GM12878 (cell line): ENCODE measurements around the gene CADM2. TPM values are rescaled to one million over a fixed set of nuclear protein-coding genes. Genes with fewer than 3 reads are reported as not detected.

Source experiments
- ATAC-seq: fragments of 200-7000 bp; cut with Tn5 transposase; 3 replicates; pipeline ENCODE4 v1.9.1; 2020; ENCODE audit warnings: mild to moderate bottlenecking, moderate library complexity
- BruUV-seq: library from RNA; stranded (reverse); fragments of 400-500 nt; replicated peaks from 2 replicates; lab custom pipeline; 2021; lab: Mats Ljungman, UMichigan
- CTCF ChIA-PET: fragments of 300-600 bp; sonication (Branson Sonifier 250); formaldehyde crosslinking; extraction: SDS; loops from one replicate; lab custom pipeline; 2021; ENCODE audit warnings: inconsistent platforms; lab: Yijun Ruan, JAX
- POLR2A ChIA-PET: fragments of 350-600 bp; formaldehyde crosslinking; extraction: SDS; loops from one replicate; lab custom pipeline; 2021; ENCODE audit warnings: inconsistent platforms; lab: Charles Lee
- RAD21 ChIA-PET: fragments of 300-600 bp; sonication (Branson Sonifier 250); formaldehyde crosslinking; loops from one replicate; lab custom pipeline; 2023; ENCODE audit warnings: antibody characterized with exemption; ENCODE audit not compliant: unreplicated experiment; lab: Charles Lee
- SMC1A ChIA-PET: fragments of 300-600 bp; sonication (Branson Sonifier 250); formaldehyde crosslinking; loops from one replicate; lab custom pipeline; 2023; ENCODE audit not compliant: unreplicated experiment, uncharacterized antibody; lab: Charles Lee
- DNase-seq: peaks from one replicate; pipeline ENCODE4 v3.0.0-alpha.2; 2011; ENCODE audit warnings: low read depth, low spot score
- FAIRE-seq: peaks from 3 replicates; lab custom pipeline; 2011; peaks lifted over from hg19 to GRCh38; lab: Jason Lieb, UNC
- H2AFZ ChIP-seq: 2 replicates; pipeline ENCODE4 v1.6.0; 2011; ENCODE audit warnings: low read depth, low read length, control low read depth; ENCODE audit not compliant: control insufficient read depth
- H3K27ac ChIP-seq: 2 replicates; pipeline ENCODE4 v1.5.1; 2011; ENCODE audit warnings: control low read depth; ENCODE audit not compliant: control insufficient read depth, insufficient read depth
- H3K27me3 ChIP-seq, 2 experiments: replicated peaks in 1 of 2; 2 replicates each; pipeline versions ENCODE4 v1.6.0 to v1.6.1; 2011; ENCODE audit warnings: low read length in 1 of 2; ENCODE audit not compliant: control insufficient read depth in 2 of 2, insufficient read depth in 2 of 2
- H3K36me3 ChIP-seq, 2 experiments: 2 replicates each; pipeline ENCODE4 v1.5.1; 2011; ENCODE audit warnings: low read length in 1 of 2; ENCODE audit not compliant: control insufficient read depth in 2 of 2, insufficient read depth in 2 of 2
- H3K4me1 ChIP-seq: 2 replicates; pipeline ENCODE4 v1.6.1; 2011; ENCODE audit warnings: mild to moderate bottlenecking, low read length, moderate library complexity, mixed read lengths; ENCODE audit not compliant: control insufficient read depth, insufficient read depth
- H3K4me2 ChIP-seq: 2 replicates; pipeline ENCODE4 v1.6.0; 2011; ENCODE audit warnings: control low read depth; ENCODE audit not compliant: control insufficient read depth, insufficient read depth
- H3K4me3 ChIP-seq: fragments of 200-600 bp; sonication (generic); 2 replicates; pipeline ENCODE4 v1.5.1; 2016
- H3K79me2 ChIP-seq: 2 replicates; pipeline ENCODE4 v1.6.0; 2011; ENCODE audit warnings: low read length; ENCODE audit not compliant: control insufficient read depth, insufficient read depth
- H3K9ac ChIP-seq: 2 replicates; pipeline ENCODE4 v1.8.0; 2011; ENCODE audit warnings: low read length, control low read depth, mixed read lengths; ENCODE audit not compliant: control insufficient read depth, insufficient read depth
- H3K9me3 ChIP-seq: replicated peaks from 3 replicates; pipeline ENCODE4 v1.5.1; 2011; ENCODE audit warnings: mild to moderate bottlenecking, low read length; ENCODE audit not compliant: control insufficient read depth, insufficient read depth
- H4K20me1 ChIP-seq: 2 replicates; pipeline ENCODE4 v1.6.0; 2011; ENCODE audit not compliant: control insufficient read depth, insufficient read depth
- ASH2L ChIP-seq: fragments of 300-600, 200-600 bp; sonication (generic); IDR thresholded peaks from 2 replicates; pipeline ENCODE4 v1.6.1; 2017; ENCODE audit warnings: low read depth, mild to moderate bottlenecking, borderline replicate concordance
- BCL3 ChIP-seq: IDR thresholded peaks from 2 replicates; pipeline ENCODE4 v1.6.1; 2011; ENCODE audit warnings: borderline replicate concordance, low read depth, mild to moderate bottlenecking, moderate library complexity, low read length; ENCODE audit not compliant: insufficient read depth, poor library complexity, severe bottlenecking
- CBFB ChIP-seq: IDR thresholded peaks from 2 replicates; pipeline ENCODE4 v1.6.1; 2016; ENCODE audit warnings: antibody characterized with exemption, low read depth
- MEF2A ChIP-seq: IDR thresholded peaks from 2 replicates; pipeline ENCODE4 v1.6.1; 2011; ENCODE audit warnings: low read depth, mild to moderate bottlenecking, low read length, moderate library complexity; ENCODE audit not compliant: insufficient read depth
- PKNOX1 ChIP-seq: fragments of 450-650 bp; IDR thresholded peaks from 2 replicates; pipeline ENCODE4 v1.6.1; 2016; ENCODE audit warnings: mild to moderate bottlenecking
- POLR2A ChIP-seq: IDR thresholded peaks from 2 replicates; pipeline ENCODE4 v1.6.1; 2011; ENCODE audit warnings: low read depth, mild to moderate bottlenecking, low read length
- RBBP5 ChIP-seq: fragments of 200-600 bp; sonication (generic); conservative IDR thresholded peaks from 2 replicates; pipeline ENCODE4 v1.6.1; 2016
- WGBS: methylation state at CpG from one replicate; pipeline ENCODE4 v1.1.6; 2016; ENCODE audit warnings: low lambda C conversion rate; ENCODE audit not compliant: insufficient replicate concordance, insufficient coverage; ENCODE audit errors: missing lambda C conversion rate; 5-methylcytosine and 5-hydroxymethylcytosine counted together
- in situ Hi-C: fragments of 300-500 bp; cut with MboI; formaldehyde crosslinking; loops from 9 replicates; pipeline ENCODE4 v1.14.3; 2018; ENCODE audit warnings: mixed read lengths
- intact Hi-C: fragments of 100-400 bp; cut with micrococcal nuclease; formaldehyde crosslinking; loops from one replicate; pipeline ENCODE4 v1.14.2; 2022; ENCODE audit not compliant: unreplicated experiment
- polyA plus RNA-seq, 11 experiments: library from polyadenylated mRNA; depleted of rRNA in 4 of 11; unstranded in 6 of 11; stranded (reverse) in 5 of 11; fragments of >200 nt; fragmentation: Nextera tagmentation in 4 of 11; fragmentation: Illumina TruSeq in 1 of 11; extraction: Ambion mirVana in 4 of 11; extraction: Trizol in 1 of 11; gene quantifications; 1 replicate in 1 of 11; 2 replicates in 10 of 11; pipeline versions ENCODE4 v1.2.1 to v1.2.3, GENCODE V29; 2011 to 2016; ENCODE audit warnings: inconsistent platforms in 2 of 11, missing spikeins in 2 of 11, low read depth in 1 of 11
- total RNA-seq, 4 experiments: library from RNA; depleted of rRNA in 3 of 4; stranded (reverse); fragments of >200 nt in 3 of 4; fragmentation: Illumina TruSeq in 1 of 4; extraction: Trizol in 1 of 4; gene quantifications; 2 replicates each; pipeline versions ENCODE4 v1.2.1 to v1.2.3, GENCODE V29; 2013 to 2021
- TF ChIP-seq, protein P1 (sequence below): IDR thresholded peaks from 2 replicates; pipeline ENCODE4 v1.6.1; 2011; ENCODE audit warnings: mild to moderate bottlenecking, low read depth, low read length, moderate library complexity; ENCODE audit not compliant: insufficient replicate concordance

CADM2 gene
- total and polyA plus RNA-seq, 10 of the 15 experiments (the other 5 are each of a cell fraction or from before 2014, with no cell fraction given), result 0.13 TPM; not detected in 9

DNA sequence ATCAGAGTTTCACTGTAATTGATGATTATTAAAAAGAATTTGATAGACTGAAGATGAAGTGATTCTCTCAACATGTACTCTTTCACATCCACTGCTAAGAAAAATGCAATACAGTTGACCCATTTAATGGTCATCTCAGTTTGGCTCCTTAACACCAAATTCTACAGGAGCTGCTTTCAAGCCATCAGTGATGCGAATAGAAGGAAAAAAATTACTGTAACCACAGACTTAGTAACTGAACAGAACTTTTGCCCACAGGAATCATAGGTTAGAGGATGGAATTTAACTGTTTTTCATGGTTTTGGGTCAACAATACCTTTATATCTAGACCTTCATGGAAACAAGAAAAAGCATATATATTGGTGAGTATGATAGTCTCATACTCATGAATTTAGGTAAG lies 633.5 kb downstream of the CADM2 start:
- no peaks in the 10 kb centered on the region for H3K36me3 ChIP-seq
- no peak for ATAC-seq
- no TSS peak for BruUV-seq
- H4K20me1 ChIP-seq, result no peaks in the 10 kb centered on the region
- no peaks in the 10 kb centered on the region for H3K27me3 ChIP-seq
- ChIA-PET POLR2A (no interaction called here), CTCF (no interaction called here), RAD21 (no interaction called here), SMC1A (no interaction called here)
- H3K9me3 ChIP-seq, result no peaks in the 10 kb centered on the region
- no peaks in the 10 kb centered on the region for H3K4me1 ChIP-seq
- no peak for DNase-seq
- WGBS, result 0% methylated on average over 1 of the region's 1 CpG
- in situ Hi-C loops, result no loop called here
- H3K79me2 ChIP-seq, result no peaks in the 10 kb centered on the region
- no peak for FAIRE-seq
- H2AFZ ChIP-seq, result no peak overlapping the region
- H3K27ac ChIP-seq, result no peak overlapping the region
- TF ChIP-seq, protein P1, sequence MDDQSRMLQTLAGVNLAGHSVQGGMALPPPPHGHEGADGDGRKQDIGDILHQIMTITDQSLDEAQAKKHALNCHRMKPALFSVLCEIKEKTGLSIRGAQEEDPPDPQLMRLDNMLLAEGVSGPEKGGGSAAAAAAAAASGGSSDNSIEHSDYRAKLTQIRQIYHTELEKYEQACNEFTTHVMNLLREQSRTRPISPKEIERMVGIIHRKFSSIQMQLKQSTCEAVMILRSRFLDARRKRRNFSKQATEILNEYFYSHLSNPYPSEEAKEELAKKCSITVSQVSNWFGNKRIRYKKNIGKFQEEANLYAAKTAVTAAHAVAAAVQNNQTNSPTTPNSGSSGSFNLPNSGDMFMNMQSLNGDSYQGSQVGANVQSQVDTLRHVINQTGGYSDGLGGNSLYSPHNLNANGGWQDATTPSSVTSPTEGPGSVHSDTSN, result no peak
- TF ChIP-seq BCL3, result no peak
- TF ChIP-seq CBFB, result no peak
- no peak for TF ChIP-seq POLR2A
- no peak for TF ChIP-seq RBBP5
- no peak for TF ChIP-seq PKNOX1
- TF ChIP-seq ASH2L, result no peak
- TF ChIP-seq MEF2A, result no peak
- TF ChIP-seq, all 136 proteins: peak for 0
- intact Hi-C loops, result no loop called here
- H3K9ac ChIP-seq, result no peak overlapping the region
- no peak overlapping the region for H3K4me3 ChIP-seq
- no peak overlapping the region for H3K4me2 ChIP-seq
